ENCODE results near the gene HIRA. TPM values are rescaled to one million over a fixed set of nuclear protein-coding genes. Genes with fewer than 3 reads are reported as not detected.

The HIRA gene
- total RNA-seq, 1 experiment from 2014 or later = 24.3 TPM

DNA sequence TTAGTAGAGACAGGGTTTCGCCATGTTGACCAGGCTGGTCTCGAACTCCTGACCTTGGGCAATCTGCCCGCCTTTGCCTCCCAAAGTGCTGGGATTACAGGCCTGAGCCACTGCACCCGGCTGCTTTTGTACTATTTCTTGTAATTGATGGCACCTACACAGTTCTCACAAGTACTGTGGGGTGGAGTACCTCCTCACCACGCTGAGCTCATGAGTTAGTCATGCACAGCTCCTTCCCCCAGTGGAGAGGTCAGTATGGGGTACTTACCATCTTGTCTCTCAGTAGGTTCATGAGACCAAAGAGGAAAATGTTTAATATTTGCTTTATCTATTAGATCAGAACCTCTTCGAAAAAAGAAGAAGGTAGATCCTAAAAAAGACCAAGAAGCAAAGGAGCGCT is 2.9 kb upstream of the HIRA start:
- no peaks in the 10 kb centered on the region for H3K27me3 Mint-ChIP-seq (ENCODE audit: insufficient read depth, unreplicated experiment)
- peak overlapping the region; percentile 86 for H3K4me3 Mint-ChIP-seq (ENCODE audit: unreplicated experiment)
- BruUV-seq (replicated peaks) = no TSS peak
- H3K27ac Mint-ChIP-seq (ENCODE audit: low read depth, unreplicated experiment) = no peak overlapping the region
- intact Hi-C loops (cut with micrococcal nuclease) = loop anchor here (5.0 kb wide), 1 partner anchor 198 kb away; no protein-coding TSS in a partner anchor
- TF ChIP-seq CTCF (IDR thresholded peaks at IDR 0.05; ENCODE audit: unreplicated experiment) = no peak
- H3K36me3 Mint-ChIP-seq (ENCODE audit: insufficient read depth, unreplicated experiment) = peaks cover 35% of the 10 kb centered on the region
- ChIA-PET CTCF (interaction anchor here (1.2 kb wide), 1 partner anchor 42 kb away, joined by 3 read pairs; no protein-coding TSS in a partner anchor), POLR2A (interaction anchor here (0.6 to 5.7 kb wide), 5 partner anchors 11 to 313 kb away, joined by 3 to 127 read pairs (median 7); partner anchors contain the start of genes C22orf39, CDC45, DGCR2 and UFD1)
- H3K9me3 Mint-ChIP-seq (ENCODE audit: unreplicated experiment) = no peaks in the 10 kb centered on the region
- no peak for DNase-seq (ENCODE audit: unreplicated experiment)
- H3K4me1 Mint-ChIP-seq (ENCODE audit: insufficient read depth, unreplicated experiment) = peaks cover 10% of the 10 kb centered on the region

GRCh38 chr22:19432133-19432851 is 759 bp upstream of the HIRA start, which contains the start of gene MRPL40:
MRPL40 (plus strand) TSS chr22:19432545; CDS start chr22:19432555, 10 bp downstream.
- no peaks in the 10 kb centered on the region for H3K9me3 Mint-ChIP-seq (ENCODE audit: unreplicated experiment)
- H3K4me1 Mint-ChIP-seq (ENCODE audit: insufficient read depth, unreplicated experiment) = peaks cover 11% of the 10 kb centered on the region
- ChIA-PET CTCF (interaction anchor here (0.7 to 1.3 kb wide), 3 partner anchors 124 to 200 kb away, joined by 3 to 5 read pairs (median 3); no protein-coding TSS in a partner anchor), POLR2A (interaction anchor here (0.6 to 5.7 kb wide), 21 partner anchors 9 to 647 kb away, joined by 3 to 127 read pairs (median 4); partner anchors contain the start of genes C22orf39, CDC45, CLTCL1 and DGCR2)
- no TSS peak for BruUV-seq (replicated peaks)
- DNase-seq (ENCODE audit: unreplicated experiment) = peak; percentile 94
- H3K27ac Mint-ChIP-seq (ENCODE audit: low read depth, unreplicated experiment) = peak within 1 kb of the TSS; percentile 91
- no peak for TF ChIP-seq CTCF (IDR thresholded peaks at IDR 0.05; ENCODE audit: unreplicated experiment)
- peaks cover 29% of the 10 kb centered on the region for H3K36me3 Mint-ChIP-seq (ENCODE audit: insufficient read depth, unreplicated experiment)
- H3K27me3 Mint-ChIP-seq (ENCODE audit: insufficient read depth, unreplicated experiment) = no peaks in the 10 kb centered on the region
- intact Hi-C loops (cut with micrococcal nuclease) = loop anchor here (1.0 to 5.0 kb wide), 2 partner anchors 15 to 200 kb away; partner anchors contain the start of gene C22orf39
- H3K4me3 Mint-ChIP-seq (ENCODE audit: unreplicated experiment) = peak within 1 kb of the TSS; percentile 86

DNA sequence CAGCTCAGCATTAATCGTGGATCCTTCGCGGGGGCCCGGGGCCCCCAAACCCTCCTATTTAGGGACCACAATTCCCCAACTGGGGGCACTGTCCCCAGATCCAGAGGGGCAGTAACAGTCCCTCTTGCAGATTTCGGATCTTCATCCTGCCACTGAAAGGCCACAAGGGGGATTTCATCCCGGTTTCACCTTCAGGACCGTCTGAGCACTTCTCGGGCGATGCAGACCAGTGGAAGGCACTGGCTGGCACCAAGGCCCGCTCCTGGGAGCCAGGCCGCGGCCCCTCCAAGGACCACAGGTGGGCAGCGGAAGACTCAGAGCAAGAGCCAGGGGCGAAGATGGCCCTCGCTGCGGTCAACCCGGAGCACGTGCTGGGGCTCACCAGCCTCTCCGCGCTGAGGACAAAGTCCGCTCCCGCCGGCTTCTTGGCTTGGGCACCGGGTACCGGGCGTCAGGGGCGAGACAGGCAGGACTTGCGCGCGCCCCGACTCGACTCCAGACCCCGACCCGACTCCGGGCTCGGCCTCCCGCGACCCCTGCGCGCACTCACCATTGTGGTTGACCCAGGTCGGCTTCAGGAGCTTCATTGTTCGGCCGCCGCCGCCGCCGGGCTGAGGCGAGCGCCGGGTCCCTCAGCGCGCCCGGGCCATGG is 517 bp downstream of the HIRA start:
- BruUV-seq (replicated peaks) = no TSS peak
- peak; percentile 33 for DNase-seq (ENCODE audit: unreplicated experiment)
- peak overlapping the region; percentile 86 for H3K4me3 Mint-ChIP-seq (ENCODE audit: unreplicated experiment)
- H3K4me1 Mint-ChIP-seq (ENCODE audit: insufficient read depth, unreplicated experiment) = peaks cover 22% of the 10 kb centered on the region
- POLR2A ChIA-PET = interaction anchor here (0.5 to 5.7 kb wide), 20 partner anchors 8 to 475 kb away, joined by 3 to 127 read pairs (median 4); partner anchors contain the start of genes C22orf39, CDC45, CLTCL1 and DGCR2
- no peak for TF ChIP-seq CTCF (IDR thresholded peaks at IDR 0.05; ENCODE audit: unreplicated experiment)
- CTCF ChIA-PET = interaction anchor here (0.5 to 0.6 kb wide), 2 partner anchors 101 to 122 kb away, joined by 3 read pairs; no protein-coding TSS in a partner anchor
- peaks cover 26% of the 10 kb centered on the region for H3K36me3 Mint-ChIP-seq (ENCODE audit: insufficient read depth, unreplicated experiment)
- intact Hi-C loops (cut with micrococcal nuclease) = loop anchor here (1.0 to 5.0 kb wide), 2 partner anchors 201 to 252 kb away; no protein-coding TSS in a partner anchor
- H3K27ac Mint-ChIP-seq (ENCODE audit: low read depth, unreplicated experiment) = peak overlapping the region; percentile 91
- no peaks in the 10 kb centered on the region for H3K9me3 Mint-ChIP-seq (ENCODE audit: unreplicated experiment)
- H3K27me3 Mint-ChIP-seq (ENCODE audit: insufficient read depth, unreplicated experiment) = no peaks in the 10 kb centered on the region

Data from MCF 10A (cell line).